ENCODE measurements around the gene UNC5A.

The UNC5A gene

GRCh38 chr5:176881816-176882566, 71.6 kb downstream of the UNC5A start:
- H3K27ac ChIP-seq: peak overlapping the region; percentile 88
- no peaks in the 10 kb centered on the region for H3K27me3 ChIP-seq
- no peaks in the 10 kb centered on the region for H3K9me3 ChIP-seq
- TF ChIP-seq, protein P1, sequence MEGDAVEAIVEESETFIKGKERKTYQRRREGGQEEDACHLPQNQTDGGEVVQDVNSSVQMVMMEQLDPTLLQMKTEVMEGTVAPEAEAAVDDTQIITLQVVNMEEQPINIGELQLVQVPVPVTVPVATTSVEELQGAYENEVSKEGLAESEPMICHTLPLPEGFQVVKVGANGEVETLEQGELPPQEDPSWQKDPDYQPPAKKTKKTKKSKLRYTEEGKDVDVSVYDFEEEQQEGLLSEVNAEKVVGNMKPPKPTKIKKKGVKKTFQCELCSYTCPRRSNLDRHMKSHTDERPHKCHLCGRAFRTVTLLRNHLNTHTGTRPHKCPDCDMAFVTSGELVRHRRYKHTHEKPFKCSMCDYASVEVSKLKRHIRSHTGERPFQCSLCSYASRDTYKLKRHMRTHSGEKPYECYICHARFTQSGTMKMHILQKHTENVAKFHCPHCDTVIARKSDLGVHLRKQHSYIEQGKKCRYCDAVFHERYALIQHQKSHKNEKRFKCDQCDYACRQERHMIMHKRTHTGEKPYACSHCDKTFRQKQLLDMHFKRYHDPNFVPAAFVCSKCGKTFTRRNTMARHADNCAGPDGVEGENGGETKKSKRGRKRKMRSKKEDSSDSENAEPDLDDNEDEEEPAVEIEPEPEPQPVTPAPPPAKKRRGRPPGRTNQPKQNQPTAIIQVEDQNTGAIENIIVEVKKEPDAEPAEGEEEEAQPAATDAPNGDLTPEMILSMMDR (IDR thresholded peaks at IDR 0.05): no peak
- H3K36me3 ChIP-seq: peaks cover 83% of the 10 kb centered on the region
- H3K4me3 ChIP-seq (ENCODE audit: low read depth in 1 of 2, low read length in 1 of 2): no peak overlapping the region
- H3K4me1 ChIP-seq (ENCODE audit: control insufficient read depth in 1 of 2, insufficient read depth in 1 of 2, low read depth in 1 of 2, low read length in 1 of 2): peaks cover 21 to 23% of the 10 kb centered on the region in 2 experiments

- Histone ChIP-seq H3K27ac (peak overlapping the region; percentile 88), H3K9me3 (no peaks in the 10 kb centered on the region), H3K4me3 (ENCODE audit: low read depth in 1 of 2, low read length in 1 of 2) (no peak overlapping the region), H3K27me3 (no peaks in the 10 kb centered on the region), H3K36me3 (peaks cover 88% of the 10 kb centered on the region), H3K4me1 (ENCODE audit: control insufficient read depth in 1 of 2, insufficient read depth in 1 of 2, low read depth in 1 of 2, low read length in 1 of 2) (peaks cover 21 to 26% of the 10 kb centered on the region in 2 experiments)
- TF ChIP-seq, protein P1 (IDR thresholded peaks at IDR 0.05): no peak
These were observed 72.2 kb downstream of the UNC5A start for GRCh38 chr5:176882567-176882903.

GRCh38 chr5:176883700-176884570, 73.6 kb downstream of the UNC5A start:
- Histone ChIP-seq H3K9me3 (no peaks in the 10 kb centered on the region), H3K36me3 (peaks cover 100% of the 10 kb centered on the region), H3K27me3 (no peaks in the 10 kb centered on the region), H3K4me1 (ENCODE audit: control insufficient read depth in 1 of 2, insufficient read depth in 1 of 2, low read depth in 1 of 2, low read length in 1 of 2) (peaks cover 21 to 26% of the 10 kb centered on the region in 2 experiments), H3K27ac (peak overlapping the region; percentile 88), H3K4me3 (ENCODE audit: low read depth in 1 of 2, low read length in 1 of 2) (no peak overlapping the region)
- TF ChIP-seq, protein P1 (IDR thresholded peaks at IDR 0.05): no peak

GRCh38 chr5:176884571-176884890, 74.2 kb downstream of the UNC5A start:
- H3K27me3 ChIP-seq: no peaks in the 10 kb centered on the region
- TF ChIP-seq, protein P1 (IDR thresholded peaks at IDR 0.05): no peak
- no peaks in the 10 kb centered on the region for H3K9me3 ChIP-seq
- H3K4me1 ChIP-seq (ENCODE audit: control insufficient read depth in 1 of 2, insufficient read depth in 1 of 2, low read depth in 1 of 2, low read length in 1 of 2): peaks cover 21 to 26% of the 10 kb centered on the region in 2 experiments
- H3K36me3 ChIP-seq: peaks cover 100% of the 10 kb centered on the region
- no peak overlapping the region for H3K4me3 ChIP-seq (ENCODE audit: low read depth in 1 of 2, low read length in 1 of 2)
- peak overlapping the region; percentile 88 for H3K27ac ChIP-seq

GRCh38 chr5:176886336-176887251, 76.2 kb downstream of the UNC5A start:
- H3K4me1 ChIP-seq (ENCODE audit: control insufficient read depth in 1 of 2, insufficient read depth in 1 of 2, low read depth in 1 of 2, low read length in 1 of 2): peaks cover 32 to 38% of the 10 kb centered on the region in 2 experiments
- no peaks in the 10 kb centered on the region for H3K27me3 ChIP-seq
- TF ChIP-seq, protein P1 (IDR thresholded peaks at IDR 0.05): no peak
- no peak overlapping the region for H3K4me3 ChIP-seq (ENCODE audit: low read depth in 1 of 2, low read length in 1 of 2)
- H3K36me3 ChIP-seq: peaks cover 100% of the 10 kb centered on the region
- H3K27ac ChIP-seq: peak overlapping the region; percentile 88
- no peaks in the 10 kb centered on the region for H3K9me3 ChIP-seq

Data from neutrophil (primary cell).